Endothelial cell (in vitro differentiated cells): ENCODE data around the gene PCID2. TPM values are rescaled to one million over a fixed set of nuclear protein-coding genes. Genes with fewer than 3 reads are reported as not detected.

Experiments used
- DNase-seq: peaks from one replicate; pipeline ENCODE4 v3.0.0; 2021; ENCODE audit warnings: low spot score
- H3K27ac Mint-ChIP-seq: one replicate; pipeline ENCODE4 v1.8.0; 2021; ENCODE audit warnings: mixed read lengths, inconsistent platforms; ENCODE audit not compliant: unreplicated experiment
- H3K27me3 Mint-ChIP-seq: one replicate; pipeline ENCODE4 v1.8.0; 2021; ENCODE audit warnings: mild to moderate bottlenecking, moderate library complexity, mixed read lengths, inconsistent platforms; ENCODE audit not compliant: unreplicated experiment
- H3K36me3 Mint-ChIP-seq: one replicate; pipeline ENCODE4 v1.8.0; 2021; ENCODE audit warnings: mild to moderate bottlenecking, low read depth, mixed read lengths, inconsistent platforms; ENCODE audit not compliant: unreplicated experiment
- H3K4me1 Mint-ChIP-seq: one replicate; pipeline ENCODE4 v1.8.0; 2021; ENCODE audit warnings: mild to moderate bottlenecking, mixed read lengths, inconsistent platforms; ENCODE audit not compliant: unreplicated experiment
- H3K4me3 Mint-ChIP-seq: one replicate; pipeline ENCODE4 v1.8.0; 2021; ENCODE audit warnings: mild to moderate bottlenecking, mixed read lengths, inconsistent platforms; ENCODE audit not compliant: unreplicated experiment
- H3K9me3 Mint-ChIP-seq: one replicate; pipeline ENCODE4 v1.8.0; 2021; ENCODE audit warnings: mixed read lengths, inconsistent platforms; ENCODE audit not compliant: unreplicated experiment
- CTCF ChIP-seq: fragments of 200-600 bp; sonication (generic); IDR thresholded peaks from one replicate; pipeline ENCODE4 v1.5.0; 2021; ENCODE audit warnings: antibody characterized with exemption; ENCODE audit not compliant: unreplicated experiment
- total RNA-seq: library from RNA; stranded (reverse); fragmentation: NEBNext Ultra II Directional; extraction: Animal tissue kit (Norgen Biotek cat#: 25700); gene quantifications from one replicate; pipeline ENCODE4 v1.2.1, GENCODE V29; 2021; ENCODE audit not compliant: unreplicated experiment

The PCID2 gene
- total RNA-seq, 1 donor from 2014 or later = 44.3 TPM

DNA sequence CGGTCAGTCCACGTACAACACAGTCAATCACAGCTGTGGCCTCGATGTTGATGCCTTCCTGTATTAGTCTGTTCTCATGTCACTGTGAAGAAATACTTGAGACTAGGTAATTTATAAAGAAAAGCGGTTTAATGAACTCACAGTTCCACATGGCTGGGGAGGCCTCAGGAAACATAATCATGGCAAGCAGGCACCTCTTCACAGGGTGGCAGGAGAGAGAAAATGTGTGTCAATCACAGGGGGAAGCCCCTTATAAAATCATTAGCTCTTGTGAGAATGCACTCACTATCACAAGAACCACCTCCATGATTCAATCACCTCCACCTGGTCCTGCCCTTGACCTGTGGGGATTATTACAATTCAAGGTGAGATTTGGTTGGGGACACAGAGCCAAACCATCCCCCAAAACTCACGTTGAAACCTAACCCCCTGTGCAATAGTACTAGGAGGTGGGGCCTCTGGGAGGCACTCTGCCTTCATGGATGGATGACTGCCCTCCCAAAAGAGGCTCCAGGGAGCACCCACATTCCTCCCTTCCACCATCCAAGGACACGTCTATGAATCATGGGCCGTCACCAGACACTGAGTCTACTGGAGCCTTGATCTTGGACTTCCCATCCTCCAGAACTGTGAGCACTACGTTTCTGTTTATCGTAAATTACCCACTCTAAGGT is 52.4 kb downstream of the PCID2 start:
- DNase-seq = no peak
- Mint-ChIP-seq H3K27me3 (peaks cover 20% of the 10 kb centered on the region), H3K36me3 (peaks cover 7% of the 10 kb centered on the region), H3K9me3 (no peaks in the 10 kb centered on the region), H3K27ac (no peak overlapping the region), H3K4me1 (peaks cover 3% of the 10 kb centered on the region), H3K4me3 (no peak overlapping the region)
- no peak for TF ChIP-seq CTCF

DNA sequence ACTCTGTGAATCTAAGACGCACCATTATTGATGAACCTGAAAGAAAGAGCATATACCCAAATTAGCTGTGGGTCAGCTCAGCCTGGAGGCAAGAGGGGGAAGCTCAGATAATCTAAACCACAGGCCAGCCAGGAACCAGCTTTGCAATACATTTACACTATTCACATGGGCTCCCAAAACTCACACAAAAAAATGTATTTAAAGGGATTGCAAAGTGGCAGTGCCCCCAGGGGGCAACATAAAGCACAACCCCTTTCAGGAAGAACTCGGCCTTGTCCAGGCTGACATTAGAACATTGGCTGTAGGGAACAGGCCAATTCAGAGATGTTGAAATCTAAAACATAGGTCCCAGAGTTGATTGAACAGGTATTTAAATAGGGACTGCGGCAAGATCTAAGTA is 53.3 kb downstream of the PCID2 start:
- Mint-ChIP-seq H3K36me3 (peaks cover 7% of the 10 kb centered on the region), H3K4me1 (peaks cover 3% of the 10 kb centered on the region), H3K9me3 (no peaks in the 10 kb centered on the region), H3K4me3 (peak overlapping the region; percentile 24), H3K27me3 (peaks cover 19% of the 10 kb centered on the region), H3K27ac (no peak overlapping the region)
- no peak for DNase-seq
- no peak for TF ChIP-seq CTCF

DNA sequence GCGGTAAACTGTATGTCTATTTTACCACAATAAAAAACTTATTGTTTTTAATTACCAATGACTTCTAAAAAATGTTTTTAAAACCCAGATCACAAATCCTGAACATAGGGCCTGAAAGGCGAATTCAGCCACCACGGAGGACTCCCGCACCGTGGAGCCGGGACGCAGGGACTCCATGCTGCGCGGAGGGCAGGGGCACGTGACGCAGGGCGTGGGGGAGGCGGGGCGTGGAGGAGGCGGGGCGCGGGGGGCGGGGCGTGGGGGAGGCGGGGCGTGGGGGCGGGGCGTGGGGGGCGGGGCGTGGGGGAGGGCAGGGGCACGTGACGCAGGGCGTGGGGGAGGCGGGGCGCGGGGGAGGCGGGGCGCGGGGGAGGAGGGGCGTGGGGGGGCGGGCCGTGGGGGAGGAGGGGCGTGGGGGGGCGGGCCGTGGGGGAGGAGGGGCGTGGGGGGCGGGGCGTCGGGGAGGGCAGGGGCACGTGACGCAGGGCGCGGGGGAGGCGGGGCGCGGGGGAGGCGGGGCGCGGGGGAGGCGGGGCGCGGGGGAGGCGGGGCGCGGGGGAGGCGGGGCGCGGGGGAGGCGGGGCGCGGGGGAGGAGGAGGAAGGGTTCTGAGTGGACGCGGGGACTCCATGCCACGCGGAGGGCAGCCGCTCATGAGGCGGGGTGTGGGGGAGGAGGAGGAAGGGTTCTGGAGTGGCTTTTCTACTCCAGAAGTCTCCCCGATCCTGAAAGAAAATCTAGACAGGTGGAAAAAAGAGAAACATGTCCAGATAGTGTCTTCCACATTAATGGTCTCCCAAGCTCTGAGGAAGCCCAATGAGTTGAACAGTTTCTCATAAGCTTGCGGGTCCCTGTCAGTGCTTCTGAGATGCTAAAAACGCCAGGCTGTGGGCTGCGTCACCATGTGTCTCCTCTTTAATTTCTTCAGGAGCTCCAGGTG is 54.4 kb downstream of the PCID2 start:
- Mint-ChIP-seq H3K4me3 (peak overlapping the region; percentile 78), H3K27me3 (peaks cover 19% of the 10 kb centered on the region), H3K27ac (no peak overlapping the region), H3K9me3 (no peaks in the 10 kb centered on the region), H3K4me1 (peaks cover 3% of the 10 kb centered on the region), H3K36me3 (peaks cover 7% of the 10 kb centered on the region)
- TF ChIP-seq CTCF = no peak
- DNase-seq = peak; percentile 75

DNA sequence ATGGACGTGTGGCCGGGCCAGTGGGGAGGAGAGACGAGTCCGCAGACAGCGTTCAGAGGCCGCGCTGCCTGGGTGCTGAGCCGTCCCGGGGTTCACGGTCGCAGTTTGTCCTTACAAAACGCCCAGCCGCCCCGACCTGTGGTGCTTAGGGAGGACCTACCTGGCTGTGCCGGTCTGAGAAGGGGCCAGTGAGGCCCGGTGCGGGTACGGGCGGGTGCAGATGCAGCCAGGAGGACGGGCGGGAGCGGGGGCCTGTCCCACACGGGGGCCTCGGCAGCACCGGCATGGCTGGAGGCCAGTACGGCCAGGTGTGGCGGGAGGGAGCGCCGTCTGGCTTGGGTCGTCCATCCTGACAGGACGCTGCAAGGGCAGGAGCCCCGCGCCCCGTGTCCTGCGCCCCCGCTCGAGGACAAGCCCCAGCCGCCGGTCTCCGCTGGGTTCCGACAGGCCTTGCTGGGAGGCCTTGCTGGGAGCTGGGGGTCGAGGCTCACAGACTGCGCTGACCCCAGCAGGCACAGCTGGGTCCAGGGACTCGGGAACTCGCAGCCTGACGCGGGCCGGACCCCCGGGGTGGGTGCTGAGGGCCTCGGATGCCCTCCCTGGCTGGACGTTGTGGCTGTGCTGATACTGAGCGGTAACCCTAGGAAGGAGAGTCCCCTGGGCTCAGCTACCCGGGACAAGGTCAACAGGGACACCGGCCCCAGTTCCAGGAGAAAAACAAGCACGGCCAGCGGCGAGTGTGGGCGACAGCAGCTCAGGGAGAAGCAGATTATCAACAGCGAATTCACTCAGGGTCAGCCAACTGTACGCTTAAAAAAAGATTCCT is 55.3 kb downstream of the PCID2 start:
- no peaks in the 10 kb centered on the region for H3K9me3 Mint-ChIP-seq
- H3K36me3 Mint-ChIP-seq = peaks cover 7% of the 10 kb centered on the region
- H3K27me3 Mint-ChIP-seq = peaks cover 18% of the 10 kb centered on the region
- peak; percentile 40 for DNase-seq
- no peak for TF ChIP-seq CTCF
- peaks cover 3% of the 10 kb centered on the region for H3K4me1 Mint-ChIP-seq
- H3K27ac Mint-ChIP-seq = no peak overlapping the region
- H3K4me3 Mint-ChIP-seq = peak overlapping the region; percentile 82
